Measurements from ENCODE around the gene JAZF1.

JAZF1 gene

GRCh38 chr7:28149291-28150101 lies 31.1 kb downstream of the JAZF1 start:
- no peak for DNase-seq (ENCODE audit: low read depth)
- H3K4me3 ChIP-seq (ENCODE audit: low read length) = no peak overlapping the region
- TF ChIP-seq CTCF (conservative IDR thresholded peaks at IDR 0.05; ENCODE audit: low read length) = no peak

GRCh38 chr7:28145931-28146330 lies 34.7 kb downstream of the JAZF1 start:
- TF ChIP-seq CTCF (conservative IDR thresholded peaks at IDR 0.05; ENCODE audit: low read length) = no peak

GRCh38 chr7:28145090-28145626 lies 35.4 kb downstream of the JAZF1 start:
- no peak for TF ChIP-seq CTCF (conservative IDR thresholded peaks at IDR 0.05; ENCODE audit: low read length)
- no peak overlapping the region for H3K4me3 ChIP-seq (ENCODE audit: low read length)
- no peak for DNase-seq (ENCODE audit: low read depth)

More at GRCh38 chr7:28145931-28146330, 34.7 kb downstream of the JAZF1 start:
- H3K4me3 ChIP-seq (ENCODE audit: low read length) = no peak overlapping the region
- no peak for DNase-seq (ENCODE audit: low read depth)

GRCh38 chr7:28144266-28144665 lies 36.3 kb downstream of the JAZF1 start:
- no peak for TF ChIP-seq CTCF (conservative IDR thresholded peaks at IDR 0.05; ENCODE audit: low read length)
- no peak overlapping the region for H3K4me3 ChIP-seq (ENCODE audit: low read length)
- no peak for DNase-seq (ENCODE audit: low read depth)

- no peak for DNase-seq (ENCODE audit: low read depth)
- TF ChIP-seq CTCF (conservative IDR thresholded peaks at IDR 0.05; ENCODE audit: low read length) = no peak
- H3K4me3 ChIP-seq (ENCODE audit: low read length) = no peak overlapping the region
These were observed 37.9 kb downstream of the JAZF1 start for GRCh38 chr7:28142650-28143049.

GRCh38 chr7:28140979-28141378 lies 39.6 kb downstream of the JAZF1 start:
- no peak for TF ChIP-seq CTCF (conservative IDR thresholded peaks at IDR 0.05; ENCODE audit: low read length)
- H3K4me3 ChIP-seq (ENCODE audit: low read length) = no peak overlapping the region
- DNase-seq (ENCODE audit: low read depth) = no peak

- no peak overlapping the region for H3K4me3 ChIP-seq (ENCODE audit: low read length)
- no peak for TF ChIP-seq CTCF (conservative IDR thresholded peaks at IDR 0.05; ENCODE audit: low read length)
These were observed 41.8 kb downstream of the JAZF1 start for GRCh38 chr7:28138837-28139236.

More at GRCh38 chr7:28138837-28139236, 41.8 kb downstream of the JAZF1 start:
- no peak for DNase-seq (ENCODE audit: low read depth)
